IMR-90 (cell line): ENCODE measurements around the gene PLCB3. TPM values are rescaled to one million over a fixed set of nuclear protein-coding genes. Genes with fewer than 3 reads are reported as not detected.

Experiments
- ATAC-seq: fragments of 200-7000 bp; cut with Tn5 transposase; 2 replicates; pipeline ENCODE4 v1.9.1; 2020; ENCODE audit warnings: low read depth, mild to moderate bottlenecking, moderate library complexity
- BruUV-seq: library from RNA; stranded (reverse); fragments of 400-500 nt; replicated peaks from 2 replicates; lab custom pipeline; 2021; lab: Mats Ljungman, UMichigan
- CTCF ChIA-PET: fragments of 300-600 bp; formaldehyde crosslinking; extraction: SDS; loops from one replicate; lab custom pipeline; 2021; ENCODE audit warnings: antibody characterized with exemption; lab: Yijun Ruan, JAX
- POLR2A ChIA-PET: fragments of 300-600 bp; sonication (Branson Sonifier 250); formaldehyde crosslinking; loops from one replicate; lab custom pipeline; 2022; ENCODE audit warnings: antibody characterized with exemption; ENCODE audit not compliant: unreplicated experiment; lab: Charles Lee
- DNase-seq: peaks from one replicate; pipeline ENCODE4 v3.0.0; 2013
- H2AFZ ChIP-seq: replicated peaks from 2 replicates; pipeline ENCODE3; 2013; ENCODE audit warnings: low read length, mild to moderate bottlenecking; ENCODE audit not compliant: poor library complexity
- H2AK5ac ChIP-seq: 2 replicates; pipeline ENCODE4 v1.6.1; 2013; ENCODE audit warnings: low read depth, low read length, inconsistent platforms
- H2AK9ac ChIP-seq: replicated peaks from 2 replicates; pipeline ENCODE3; 2013; ENCODE audit warnings: mild to moderate bottlenecking, low read depth, low read length, moderate library complexity; ENCODE audit not compliant: poor library complexity
- H2BK120ac ChIP-seq: 2 replicates; pipeline ENCODE4 v1.6.1; 2013; ENCODE audit warnings: low read depth, low read length, inconsistent platforms
- H2BK15ac ChIP-seq: 3 replicates; pipeline ENCODE4 v1.6.1; 2013; ENCODE audit warnings: low read depth, low read length, inconsistent platforms
- H2BK20ac ChIP-seq: 2 replicates; pipeline ENCODE4 v1.6.1; 2013; ENCODE audit warnings: low read depth, mild to moderate bottlenecking, inconsistent platforms, low read length, moderate library complexity
- H2BK5ac ChIP-seq: 2 replicates; pipeline ENCODE4 v1.6.1; 2013; ENCODE audit warnings: mild to moderate bottlenecking, low read depth, low read length, inconsistent platforms; ENCODE audit not compliant: poor library complexity, severe bottlenecking
- H3K14ac ChIP-seq: replicated peaks from 2 replicates; pipeline ENCODE4 v1.6.1; 2013; ENCODE audit warnings: low read depth, low read length, inconsistent platforms
- H3K18ac ChIP-seq: 2 replicates; pipeline ENCODE4 v1.6.1; 2013; ENCODE audit warnings: low read depth, low read length, control low read depth
- H3K23ac ChIP-seq: 2 replicates; pipeline ENCODE4 v1.6.1; 2013; ENCODE audit warnings: low read depth, low read length, inconsistent platforms
- H3K27ac ChIP-seq: 2 replicates; pipeline ENCODE4 v1.5.1; 2013; ENCODE audit warnings: mild to moderate bottlenecking, control low read depth, low read length; ENCODE audit not compliant: insufficient read depth
- H3K27me3 ChIP-seq: 2 replicates; pipeline ENCODE4 v1.6.1; 2013; ENCODE audit warnings: low read length; ENCODE audit not compliant: control insufficient read depth, insufficient read depth
- H3K36me3 ChIP-seq: 2 replicates; pipeline ENCODE4 v1.6.1; 2013; ENCODE audit warnings: low read length, mixed read lengths; ENCODE audit not compliant: control insufficient read depth, insufficient read depth
- H3K4ac ChIP-seq: 2 replicates; pipeline ENCODE4 v1.6.1; 2013; ENCODE audit warnings: low read depth, low read length, inconsistent platforms
- H3K4me1 ChIP-seq: 2 replicates; pipeline ENCODE4 v1.6.1; 2013; ENCODE audit warnings: low read length, mixed read lengths; ENCODE audit not compliant: control insufficient read depth, insufficient read depth
- H3K4me2 ChIP-seq: 2 replicates; pipeline ENCODE4 v1.6.1; 2013; ENCODE audit warnings: low read depth, mild to moderate bottlenecking, control low read depth, low read length, moderate library complexity
- H3K4me3 ChIP-seq: 2 replicates; pipeline ENCODE4 v1.5.1; 2013; ENCODE audit warnings: low read depth, mild to moderate bottlenecking, control low read depth, low read length, moderate library complexity; ENCODE audit not compliant: insufficient read depth
- H3K56ac ChIP-seq: 2 replicates; pipeline ENCODE4 v1.6.1; 2013; ENCODE audit warnings: low read length, inconsistent platforms; ENCODE audit not compliant: insufficient read depth; ENCODE audit errors: extremely low read depth
- H3K79me1 ChIP-seq, 2 experiments: 2 replicates each; pipeline ENCODE4 v1.6.1; 2013; ENCODE audit warnings: low read length in 2 of 2, inconsistent platforms in 1 of 2, low read depth in 1 of 2
- H3K9ac ChIP-seq: 2 replicates; pipeline ENCODE4 v1.6.1; 2013; ENCODE audit warnings: low read depth, low read length, control low read depth
- H3K9me1 ChIP-seq: 2 replicates; pipeline ENCODE4 v1.6.1; 2013; ENCODE audit warnings: low read length, inconsistent platforms; ENCODE audit not compliant: insufficient read depth
- H3K9me3 ChIP-seq: 2 replicates; pipeline ENCODE4 v1.6.1; 2013; ENCODE audit warnings: low read length; ENCODE audit not compliant: control insufficient read depth, insufficient read depth
- H4K20me1 ChIP-seq: 2 replicates; pipeline ENCODE4 v1.6.1; 2013; ENCODE audit warnings: low read length, inconsistent platforms; ENCODE audit not compliant: insufficient read depth
- H4K5ac ChIP-seq: 2 replicates; pipeline ENCODE4 v1.6.1; 2013; ENCODE audit warnings: mild to moderate bottlenecking, low read depth, low read length, control low read depth
- H4K8ac ChIP-seq, 2 experiments: 2 replicates each; pipeline ENCODE4 v1.6.1; 2013; ENCODE audit warnings: low read depth in 2 of 2, low read length in 2 of 2, control low read depth in 1 of 2, inconsistent platforms in 1 of 2
- H4K91ac ChIP-seq: 2 replicates; pipeline ENCODE4 v1.6.1; 2013; ENCODE audit warnings: low read depth, low read length, inconsistent platforms; ENCODE audit not compliant: insufficient read depth
- BHLHE40 ChIP-seq: fragments of 150-350 bp; IDR thresholded peaks from 2 replicates; pipeline ENCODE4 v1.6.1; 2016; ENCODE audit warnings: mild to moderate bottlenecking, low read depth, low read length
- CHD1 ChIP-seq: IDR thresholded peaks from 2 replicates; pipeline ENCODE4 v1.6.1; 2012; ENCODE audit warnings: low read depth, low read length, improper control_type of control experiment
- CTCF ChIP-seq: conservative IDR thresholded peaks from 2 replicates; pipeline ENCODE4 v1.5.1; 2012; ENCODE audit warnings: mild to moderate bottlenecking, low read depth, low read length, improper control_type of control experiment
- FOS ChIP-seq: fragments of 150-350 bp; IDR thresholded peaks from 2 replicates; pipeline ENCODE4 v1.6.1; 2016; ENCODE audit warnings: low read depth, low read length
- MAFK ChIP-seq: IDR thresholded peaks from 2 replicates; pipeline ENCODE4 v1.6.1; 2012; ENCODE audit warnings: low read depth, low read length, improper control_type of control experiment
- MAZ ChIP-seq: IDR thresholded peaks from 2 replicates; pipeline ENCODE4 v1.6.1; 2012; ENCODE audit warnings: low read depth, mild to moderate bottlenecking, low read length, improper control_type of control experiment, moderate library complexity, borderline replicate concordance
- MXI1 ChIP-seq: IDR thresholded peaks from 2 replicates; pipeline ENCODE4 v1.6.1; 2012; ENCODE audit warnings: low read depth, mild to moderate bottlenecking, low read length, moderate library complexity, borderline replicate concordance
- NFE2L2 ChIP-seq: fragments of 150-350 bp; IDR thresholded peaks from 2 replicates; pipeline ENCODE4 v1.6.1; 2016; ENCODE audit warnings: low read depth, mild to moderate bottlenecking, low read length
- POLR2A ChIP-seq: IDR thresholded peaks from 2 replicates; pipeline ENCODE4 v1.6.1; 2012; ENCODE audit warnings: mild to moderate bottlenecking, low read depth, low read length
- RAD21 ChIP-seq: IDR thresholded peaks from 2 replicates; pipeline ENCODE4 v1.6.1; 2012; ENCODE audit warnings: low read length, improper control_type of control experiment
- RFX5 ChIP-seq: IDR thresholded peaks from 2 replicates; pipeline ENCODE4 v1.8.0; 2012; ENCODE audit warnings: low read depth, mild to moderate bottlenecking, low read length, moderate library complexity
- SMC3 ChIP-seq: fragments of 150-350 bp; IDR thresholded peaks from 2 replicates; pipeline ENCODE4 v1.6.1; 2016; ENCODE audit warnings: low read depth, mild to moderate bottlenecking, antibody characterized with exemption, low read length, moderate library complexity
- USF2 ChIP-seq: fragments of 150-350 bp; IDR thresholded peaks from 2 replicates; pipeline ENCODE4 v1.6.1; 2017; ENCODE audit warnings: mild to moderate bottlenecking, antibody characterized with exemption, low read length, low read depth
- WGBS, 2 experiments: methylation state at CpG; one replicate each; pipeline versions ENCODE4 v1.1.5 to v1.1.7; 2013; ENCODE audit warnings: missing lambda C conversion rate in 2 of 2; ENCODE audit not compliant: insufficient read length in 1 of 2; ENCODE audit errors: extremely low coverage in 2 of 2; 5-methylcytosine and 5-hydroxymethylcytosine counted together
- dilution Hi-C: fragments of 300-500 bp; cut with HindIII; formaldehyde crosslinking; loops from one replicate; pipeline ENCODE4 v1.14.3; 2018; ENCODE audit warnings: low sequenced_read_pairs; ENCODE audit not compliant: unreplicated experiment
- in situ Hi-C: fragments of 300-500 bp; cut with MboI; formaldehyde crosslinking; loops from 3 replicates; pipeline ENCODE4 v1.14.3; 2019; ENCODE audit warnings: low sequenced_read_pairs, inconsistent platforms, mixed read lengths
- intact Hi-C: fragments of 100-400 bp; cut with micrococcal nuclease; formaldehyde crosslinking; loops from 2 replicates; pipeline ENCODE4 v1.10.0; 2022
- polyA plus RNA-seq, 3 experiments: library from polyadenylated mRNA; depleted of rRNA; stranded (reverse); fragments of >200 nt; gene quantifications; 2 replicates each; pipeline ENCODE4 v1.2.3, GENCODE V29; 2012; ENCODE audit warnings: low replicate concordance in 1 of 3
- total RNA-seq: library from RNA; depleted of rRNA; stranded (reverse); fragments of >200 nt; gene quantifications from 2 replicates; pipeline ENCODE4 v1.2.3, GENCODE V29; 2012

Gene PLCB3
- total and polyA plus RNA-seq, 2 of the 4 experiments (the other 2 are of a cell fraction) = 23.9 to 24.9 TPM

- dilution Hi-C loops = no loop called here
These were observed 40.9 kb upstream of the PLCB3 start for GRCh38 chr11:64210301-64211020.

More at GRCh38 chr11:64210301-64211020, 40.9 kb upstream of the PLCB3 start:
- peaks cover 15% of the 10 kb centered on the region for H3K36me3 ChIP-seq
- ChIA-PET POLR2A (no interaction called here), CTCF (no interaction called here)
- no peak overlapping the region for H3K4ac ChIP-seq
- ATAC-seq (no peak), DNase-seq (no peak)
- no peak overlapping the region for H2AFZ ChIP-seq
- H3K4me3 ChIP-seq = no peak overlapping the region
- H3K4me1 ChIP-seq = peaks cover 10% of the 10 kb centered on the region
- no peak overlapping the region for H3K56ac ChIP-seq
- no peaks in the 10 kb centered on the region for H3K27me3 ChIP-seq
- no peak overlapping the region for H3K4me2 ChIP-seq
- no peak overlapping the region for H2BK20ac ChIP-seq
- no peak overlapping the region for H3K18ac ChIP-seq
- no peak overlapping the region for H2BK15ac ChIP-seq
- no peak overlapping the region for H3K9ac ChIP-seq
- H3K23ac ChIP-seq = no peak overlapping the region
- H2AK5ac ChIP-seq = no peak overlapping the region
- no peaks in the 10 kb centered on the region; the same call in 1 of the 2 replicates for H4K20me1 ChIP-seq
- no peak overlapping the region for H4K5ac ChIP-seq
- 96% methylated on average over 7 of the region's 24 CpGs; no CpG with 5 or more reads in 1 of the 2 experiments for WGBS, 2 experiments
- H4K8ac ChIP-seq = no peak overlapping the region
- in situ Hi-C loops (no loop called here), intact Hi-C loops (no loop called here)
- no peak overlapping the region for H3K27ac ChIP-seq
- H2BK5ac ChIP-seq = no peak overlapping the region
- H4K91ac ChIP-seq = no peak overlapping the region
- H2AK9ac ChIP-seq = peak overlapping the region; percentile 50
- no peak overlapping the region for H2BK120ac ChIP-seq
- H3K9me1 ChIP-seq = no peaks in the 10 kb centered on the region; the same call in 1 of the 2 replicates
- no peak overlapping the region for H3K14ac ChIP-seq
- BruUV-seq = no TSS peak
- TF ChIP-seq CHD1 (no peak), FOS (no peak), NFE2L2 (no peak), USF2 (no peak), POLR2A (no peak), MAZ (no peak), SMC3 (no peak), RFX5 (no peak), CTCF (no peak), MAFK (no peak), RAD21 (no peak), BHLHE40 (no peak), MXI1 (no peak)
- no peaks in the 10 kb centered on the region for H3K9me3 ChIP-seq
- H3K79me1 ChIP-seq = peaks cover 0 to 17% of the 10 kb centered on the region in 2 experiments; a peak in 2 of 4 replicates
